ENCODE data around the gene VAV3. TPM values are rescaled to one million over a fixed set of nuclear protein-coding genes. Genes with fewer than 3 reads are reported as not detected.

VAV3 gene
- total RNA-seq, 1 experiment from 2014 or later = 0.57 TPM

- Histone ChIP-seq H3K4me3 (ENCODE audit: low read depth, low read length) (no peak overlapping the region), H3K36me3 (ENCODE audit: control insufficient read depth, insufficient read depth, low read length) (no peaks in the 10 kb centered on the region), H3K27me3 (replicated peaks; ENCODE audit: control insufficient read depth, insufficient read depth, low read length) (no peaks in the 10 kb centered on the region), H3K4me1 (no peaks in the 10 kb centered on the region), H3K9me3 (no peaks in the 10 kb centered on the region)
- POLR2A ChIA-PET = no interaction called here
- H3K36me3 Mint-ChIP-seq (ENCODE audit: insufficient read depth, unreplicated experiment) = no peaks in the 10 kb centered on the region
- CTCF ChIA-PET = no interaction called here
- no peaks in the 10 kb centered on the region for H3K4me1 Mint-ChIP-seq (ENCODE audit: low read depth, unreplicated experiment)
- intact Hi-C loops (cut with micrococcal nuclease; ENCODE audit: unreplicated experiment) = no loop called here
- TF ChIP-seq CTCF (IDR thresholded peaks at IDR 0.05; ENCODE audit: insufficient read depth in 1 of 2, low read depth in 1 of 2, low read length in 1 of 2, severe bottlenecking in 1 of 2, unreplicated experiment in 1 of 2) = no peak
- no TSS peak for BruUV-seq (replicated peaks)
- H3K27me3 Mint-ChIP-seq (ENCODE audit: insufficient read depth, unreplicated experiment) = peaks cover 5% of the 10 kb centered on the region
- no peak for DNase-seq
- H3K9me3 Mint-ChIP-seq (ENCODE audit: unreplicated experiment) = no peaks in the 10 kb centered on the region
- H3K27ac Mint-ChIP-seq (ENCODE audit: unreplicated experiment) = no peak overlapping the region
- H3K4me3 Mint-ChIP-seq (ENCODE audit: unreplicated experiment) = no peak overlapping the region
Measured at GRCh38 chr1:107927820-107928219, 37.2 kb downstream of the VAV3 start.

GRCh38 chr1:107926436-107927080 is 38.4 kb downstream of the VAV3 start:
- no peak overlapping the region for H3K4me3 ChIP-seq (ENCODE audit: low read depth, low read length)
- no peaks in the 10 kb centered on the region for H3K9me3 Mint-ChIP-seq (ENCODE audit: unreplicated experiment)
- no peaks in the 10 kb centered on the region for H3K27me3 ChIP-seq (replicated peaks; ENCODE audit: control insufficient read depth, insufficient read depth, low read length)
- no peak for DNase-seq
- H3K4me1 ChIP-seq = no peaks in the 10 kb centered on the region
- H3K36me3 Mint-ChIP-seq (ENCODE audit: insufficient read depth, unreplicated experiment) = no peaks in the 10 kb centered on the region
- TF ChIP-seq CTCF (IDR thresholded peaks at IDR 0.05; ENCODE audit: insufficient read depth in 1 of 2, low read depth in 1 of 2, low read length in 1 of 2, severe bottlenecking in 1 of 2, unreplicated experiment in 1 of 2) = no peak
- H3K9me3 ChIP-seq = no peaks in the 10 kb centered on the region
- H3K4me1 Mint-ChIP-seq (ENCODE audit: low read depth, unreplicated experiment) = no peaks in the 10 kb centered on the region
- no peak overlapping the region for H3K27ac Mint-ChIP-seq (ENCODE audit: unreplicated experiment)
- intact Hi-C loops (cut with micrococcal nuclease; ENCODE audit: unreplicated experiment) = no loop called here
- H3K36me3 ChIP-seq (ENCODE audit: control insufficient read depth, insufficient read depth, low read length) = no peaks in the 10 kb centered on the region
- H3K4me3 Mint-ChIP-seq (ENCODE audit: unreplicated experiment) = no peak overlapping the region
- H3K27me3 Mint-ChIP-seq (ENCODE audit: insufficient read depth, unreplicated experiment) = peaks cover 5% of the 10 kb centered on the region
- BruUV-seq (replicated peaks) = no TSS peak
- POLR2A ChIA-PET = no interaction called here
- CTCF ChIA-PET = no interaction called here

- Histone ChIP-seq H3K9me3 (no peaks in the 10 kb centered on the region), H3K4me1 (no peaks in the 10 kb centered on the region), H3K4me3 (ENCODE audit: low read depth, low read length) (no peak overlapping the region), H3K27me3 (replicated peaks; ENCODE audit: control insufficient read depth, insufficient read depth, low read length) (no peaks in the 10 kb centered on the region), H3K36me3 (ENCODE audit: control insufficient read depth, insufficient read depth, low read length) (no peaks in the 10 kb centered on the region)
- BruUV-seq (replicated peaks) = no TSS peak
- intact Hi-C loops (cut with micrococcal nuclease; ENCODE audit: unreplicated experiment) = no loop called here
- CTCF ChIA-PET = no interaction called here
- no peak for DNase-seq
- Mint-ChIP-seq H3K27ac (ENCODE audit: unreplicated experiment) (no peak overlapping the region), H3K9me3 (ENCODE audit: unreplicated experiment) (no peaks in the 10 kb centered on the region), H3K36me3 (ENCODE audit: insufficient read depth, unreplicated experiment) (no peaks in the 10 kb centered on the region), H3K4me1 (ENCODE audit: low read depth, unreplicated experiment) (no peaks in the 10 kb centered on the region), H3K27me3 (ENCODE audit: insufficient read depth, unreplicated experiment) (peaks cover 5% of the 10 kb centered on the region), H3K4me3 (ENCODE audit: unreplicated experiment) (no peak overlapping the region)
- TF ChIP-seq CTCF (IDR thresholded peaks at IDR 0.05; ENCODE audit: insufficient read depth in 1 of 2, low read depth in 1 of 2, low read length in 1 of 2, severe bottlenecking in 1 of 2, unreplicated experiment in 1 of 2) = no peak
- POLR2A ChIA-PET = no interaction called here
Measured at GRCh38 chr1:107925565-107925964, 39.4 kb downstream of the VAV3 start.

All from Caco-2 (cell line).